ENCODE data around the gene LSAMP.

GRCh38 chr3:115891006-115891636 is 554.2 kb downstream of the LSAMP start:
- no peak for TF ChIP-seq CTCF (conservative IDR thresholded peaks at IDR 0.05; ENCODE audit: low read depth, low read length)
- no peak for TF ChIP-seq MXI1 (IDR thresholded peaks at IDR 0.05; ENCODE audit: borderline replicate concordance, low read depth, low read length)
- TF ChIP-seq RAD21 (IDR thresholded peaks at IDR 0.05; ENCODE audit: low read length) = no peak
- TF ChIP-seq MAFK (IDR thresholded peaks at IDR 0.05; ENCODE audit: low read depth, low read length) = no peak
- TF ChIP-seq POLR2A (IDR thresholded peaks at IDR 0.05; ENCODE audit: low read depth, low read length) = no peak
- no peak for TF ChIP-seq CHD1 (IDR thresholded peaks at IDR 0.05; ENCODE audit: low read depth, low read length)
